ENCODE data around the gene LPAR1.
"Not testable (repeated sequence)": the region's sequence is repeated elsewhere in the genome, so short reads cannot be mapped to it uniquely, and the experiment has no call there.

The LPAR1 gene

GRCh38 chr9:110877374-110877773 is 160.9 kb downstream of the LPAR1 start:
- TF ChIP-seq CTCF (IDR thresholded peaks at IDR 0.05) = no peak
- Histone ChIP-seq H3K27ac (no peak overlapping the region), H3K4me3 (no peak overlapping the region)
- DNase-seq (ENCODE audit: low spot score) = no peak

GRCh38 chr9:110876929-110877328 is 161.3 kb downstream of the LPAR1 start:
- no peak for TF ChIP-seq CTCF (IDR thresholded peaks at IDR 0.05)
- no peak overlapping the region for H3K27ac ChIP-seq
- H3K4me3 ChIP-seq = no peak overlapping the region
- no peak for DNase-seq (ENCODE audit: low spot score)

GRCh38 chr9:110874963-110875674 is 163.2 kb downstream of the LPAR1 start:
- Histone ChIP-seq H3K27ac (no peak overlapping the region), H3K4me3 (no peak overlapping the region)
- TF ChIP-seq CTCF (IDR thresholded peaks at IDR 0.05) = no peak
- peak; percentile 74 for DNase-seq (ENCODE audit: low spot score)

- no peak for TF ChIP-seq CTCF (IDR thresholded peaks at IDR 0.05)
- Histone ChIP-seq H3K27ac (no peak overlapping the region), H3K4me3 (no peak overlapping the region)
- DNase-seq (ENCODE audit: low spot score) = no peak
Measured at GRCh38 chr9:110872920-110873319, 165.3 kb downstream of the LPAR1 start.

- Histone ChIP-seq H3K27ac (no peak overlapping the region), H3K4me3 (no peak overlapping the region)
- no peak for DNase-seq (ENCODE audit: low spot score)
- TF ChIP-seq CTCF (IDR thresholded peaks at IDR 0.05) = no peak
Measured at GRCh38 chr9:110871736-110872135, 166.5 kb downstream of the LPAR1 start.

GRCh38 chr9:110869931-110870330 is 168.3 kb downstream of the LPAR1 start:
- Histone ChIP-seq H3K27ac (no peak overlapping the region), H3K4me3 (no peak overlapping the region)
- no peak for TF ChIP-seq CTCF (IDR thresholded peaks at IDR 0.05)
- no peak for DNase-seq (ENCODE audit: low spot score)

GRCh38 chr9:110864011-110864410 is 174.3 kb downstream of the LPAR1 start:
- no peak overlapping the region for H3K4me3 ChIP-seq
- no peak for DNase-seq (ENCODE audit: low spot score)
- peak overlapping the region in 1 of 2 donors; percentile 46 for H3K27ac ChIP-seq
- TF ChIP-seq CTCF (IDR thresholded peaks at IDR 0.05) = no peak

- H3K4me3 ChIP-seq; DNase-seq (ENCODE audit: low spot score); H3K27ac ChIP-seq: not testable (repeated sequence)
Measured at GRCh38 chr9:110861370-110862110, 176.7 kb downstream of the LPAR1 start.

All from coronary artery (tissue), 2 donors.